ENCODE data around the gene KRTAP12-1.

GRCh38 chr21:44681861-44682579 lies at the start of gene KRTAP12-1:
- no peak for TF ChIP-seq POLR2A (IDR thresholded peaks at IDR 0.05)
- no peak for TF ChIP-seq CTCF (IDR thresholded peaks at IDR 0.05)

Measured in testis (tissue), 2 donors.